Measurements from ENCODE around the gene CAB39.
"Not testable (repeated sequence)": the region's sequence is repeated elsewhere in the genome, so short reads cannot be mapped to it uniquely, and the experiment has no call there.

Gene CAB39

DNA sequence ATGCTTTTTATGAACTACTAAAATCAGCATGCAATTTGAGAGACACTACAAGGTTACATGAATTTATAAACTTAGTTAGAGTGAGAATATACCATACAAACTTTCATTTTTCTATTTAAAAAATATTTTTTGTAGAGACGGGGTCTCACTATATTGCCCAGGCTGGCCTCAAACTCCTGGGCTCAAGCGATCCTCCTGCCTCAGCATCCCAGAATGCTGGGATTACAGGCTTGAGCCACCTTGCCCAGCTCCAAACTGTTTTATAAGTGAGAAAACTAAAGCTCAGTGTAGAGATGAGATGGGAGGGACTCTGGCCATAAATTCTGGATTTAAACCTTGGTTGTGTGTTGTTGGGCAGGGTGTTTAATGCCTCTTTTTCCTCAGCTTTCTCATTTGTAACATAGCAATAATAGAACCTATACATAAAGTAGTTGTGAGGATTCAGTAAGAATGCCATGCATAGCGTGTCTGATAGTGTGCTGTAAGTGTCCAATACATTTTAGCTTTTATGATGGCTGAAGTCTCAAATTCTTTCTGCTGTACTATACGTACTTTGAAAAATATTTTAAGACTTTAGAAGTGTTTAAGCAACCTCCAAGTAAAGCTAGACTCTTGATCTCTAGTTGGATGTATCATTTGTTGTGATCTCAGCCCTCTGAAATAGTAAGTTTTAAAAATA is 9.7 kb downstream of the CAB39 start:
- ATAC-seq, result no peak
- TF ChIP-seq PPARA (CRISPR knock-in tag; IDR thresholded peaks at IDR 0.05; ENCODE audit: borderline replicate concordance), result no peak
- TF ChIP-seq BACH2 (CRISPR knock-in tag; IDR thresholded peaks at IDR 0.05; ENCODE audit: borderline replicate concordance), result no peak
- TF ChIP-seq OSR1 (CRISPR knock-in tag; IDR thresholded peaks at IDR 0.05), result no peak
- TF ChIP-seq, protein P1, sequence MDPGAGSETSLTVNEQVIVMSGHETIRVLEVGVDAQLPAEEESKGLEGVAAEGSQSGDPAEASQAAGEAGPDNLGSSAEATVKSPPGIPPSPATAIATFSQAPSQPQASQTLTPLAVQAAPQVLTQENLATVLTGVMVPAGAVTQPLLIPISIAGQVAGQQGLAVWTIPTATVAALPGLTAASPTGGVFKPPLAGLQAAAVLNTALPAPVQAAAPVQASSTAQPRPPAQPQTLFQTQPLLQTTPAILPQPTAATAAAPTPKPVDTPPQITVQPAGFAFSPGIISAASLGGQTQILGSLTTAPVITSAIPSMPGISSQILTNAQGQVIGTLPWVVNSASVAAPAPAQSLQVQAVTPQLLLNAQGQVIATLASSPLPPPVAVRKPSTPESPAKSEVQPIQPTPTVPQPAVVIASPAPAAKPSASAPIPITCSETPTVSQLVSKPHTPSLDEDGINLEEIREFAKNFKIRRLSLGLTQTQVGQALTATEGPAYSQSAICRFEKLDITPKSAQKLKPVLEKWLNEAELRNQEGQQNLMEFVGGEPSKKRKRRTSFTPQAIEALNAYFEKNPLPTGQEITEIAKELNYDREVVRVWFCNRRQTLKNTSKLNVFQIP (CRISPR knock-in tag; IDR thresholded peaks at IDR 0.05; ENCODE audit: borderline replicate concordance, low read depth), result no peak
- TF ChIP-seq ZFP3 (CRISPR knock-in tag; IDR thresholded peaks at IDR 0.05), result no peak
- TF ChIP-seq ARNTL (CRISPR knock-in tag; IDR thresholded peaks at IDR 0.05; ENCODE audit: borderline replicate concordance, low read depth), result no peak
- TF ChIP-seq RARB (CRISPR knock-in tag; IDR thresholded peaks at IDR 0.05), result no peak
- TF ChIP-seq, protein P2, sequence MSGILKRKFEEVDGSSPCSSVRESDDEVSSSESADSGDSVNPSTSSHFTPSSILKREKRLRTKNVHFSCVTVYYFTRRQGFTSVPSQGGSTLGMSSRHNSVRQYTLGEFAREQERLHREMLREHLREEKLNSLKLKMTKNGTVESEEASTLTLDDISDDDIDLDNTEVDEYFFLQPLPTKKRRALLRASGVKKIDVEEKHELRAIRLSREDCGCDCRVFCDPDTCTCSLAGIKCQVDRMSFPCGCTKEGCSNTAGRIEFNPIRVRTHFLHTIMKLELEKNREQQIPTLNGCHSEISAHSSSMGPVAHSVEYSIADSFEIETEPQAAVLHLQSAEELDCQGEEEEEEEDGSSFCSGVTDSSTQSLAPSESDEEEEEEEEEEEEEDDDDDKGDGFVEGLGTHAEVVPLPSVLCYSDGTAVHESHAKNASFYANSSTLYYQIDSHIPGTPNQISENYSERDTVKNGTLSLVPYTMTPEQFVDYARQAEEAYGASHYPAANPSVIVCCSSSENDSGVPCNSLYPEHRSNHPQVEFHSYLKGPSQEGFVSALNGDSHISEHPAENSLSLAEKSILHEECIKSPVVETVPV (CRISPR knock-in tag; IDR thresholded peaks at IDR 0.05), result no peak
- TF ChIP-seq TCF4 (CRISPR knock-in tag; IDR thresholded peaks at IDR 0.05; ENCODE audit: borderline replicate concordance), result no peak
- no peak for TF ChIP-seq ZC3H10 (CRISPR knock-in tag; IDR thresholded peaks at IDR 0.05)
- TF ChIP-seq CSDC2 (CRISPR knock-in tag; IDR thresholded peaks at IDR 0.05), result no peak
- no peak for TF ChIP-seq TOX (CRISPR knock-in tag; IDR thresholded peaks at IDR 0.05; ENCODE audit: borderline replicate concordance)
- TF ChIP-seq ZNF70 (CRISPR knock-in tag; IDR thresholded peaks at IDR 0.05), result no peak
- TF ChIP-seq GLIS3 (CRISPR knock-in tag; IDR thresholded peaks at IDR 0.05), result no peak

DNA sequence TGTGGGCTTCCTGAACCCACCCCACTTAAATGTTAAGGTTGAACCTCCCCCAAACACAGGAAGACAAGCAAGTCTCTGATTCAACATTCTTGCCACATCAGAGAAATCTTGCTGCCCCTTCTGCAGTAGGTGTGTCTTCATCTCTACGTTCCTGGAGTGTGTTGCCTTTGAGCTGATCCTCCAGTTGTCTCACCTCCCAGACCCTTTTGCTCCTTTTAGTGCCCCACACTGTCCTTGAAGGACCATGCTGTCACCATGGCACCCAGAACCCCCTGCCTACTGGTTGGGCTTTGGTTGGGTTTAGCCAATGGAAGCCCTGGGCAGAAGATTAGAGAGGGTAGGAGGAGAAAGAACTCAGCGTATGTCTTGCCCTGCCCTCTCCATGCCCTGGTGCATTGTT is 10.7 kb downstream of the CAB39 start:
- TF ChIP-seq, protein P3, sequence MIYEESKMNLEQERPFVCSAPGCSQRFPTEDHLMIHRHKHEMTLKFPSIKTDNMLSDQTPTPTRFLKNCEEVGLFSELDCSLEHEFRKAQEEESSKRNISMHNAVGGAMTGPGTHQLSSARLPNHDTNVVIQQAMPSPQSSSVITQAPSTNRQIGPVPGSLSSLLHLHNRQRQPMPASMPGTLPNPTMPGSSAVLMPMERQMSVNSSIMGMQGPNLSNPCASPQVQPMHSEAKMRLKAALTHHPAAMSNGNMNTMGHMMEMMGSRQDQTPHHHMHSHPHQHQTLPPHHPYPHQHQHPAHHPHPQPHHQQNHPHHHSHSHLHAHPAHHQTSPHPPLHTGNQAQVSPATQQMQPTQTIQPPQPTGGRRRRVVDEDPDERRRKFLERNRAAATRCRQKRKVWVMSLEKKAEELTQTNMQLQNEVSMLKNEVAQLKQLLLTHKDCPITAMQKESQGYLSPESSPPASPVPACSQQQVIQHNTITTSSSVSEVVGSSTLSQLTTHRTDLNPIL (CRISPR knock-in tag; IDR thresholded peaks at IDR 0.05; ENCODE audit: low read depth), result no peak
- TF ChIP-seq, protein P1 (CRISPR knock-in tag; IDR thresholded peaks at IDR 0.05; ENCODE audit: borderline replicate concordance, low read depth), result no peak
- TF ChIP-seq OSR1 (CRISPR knock-in tag; IDR thresholded peaks at IDR 0.05) (no peak), CSDC2 (CRISPR knock-in tag; IDR thresholded peaks at IDR 0.05) (no peak), TCF4 (CRISPR knock-in tag; IDR thresholded peaks at IDR 0.05; ENCODE audit: borderline replicate concordance) (no peak), ZNF70 (CRISPR knock-in tag; IDR thresholded peaks at IDR 0.05) (no peak)
- TF ChIP-seq, protein P4, sequence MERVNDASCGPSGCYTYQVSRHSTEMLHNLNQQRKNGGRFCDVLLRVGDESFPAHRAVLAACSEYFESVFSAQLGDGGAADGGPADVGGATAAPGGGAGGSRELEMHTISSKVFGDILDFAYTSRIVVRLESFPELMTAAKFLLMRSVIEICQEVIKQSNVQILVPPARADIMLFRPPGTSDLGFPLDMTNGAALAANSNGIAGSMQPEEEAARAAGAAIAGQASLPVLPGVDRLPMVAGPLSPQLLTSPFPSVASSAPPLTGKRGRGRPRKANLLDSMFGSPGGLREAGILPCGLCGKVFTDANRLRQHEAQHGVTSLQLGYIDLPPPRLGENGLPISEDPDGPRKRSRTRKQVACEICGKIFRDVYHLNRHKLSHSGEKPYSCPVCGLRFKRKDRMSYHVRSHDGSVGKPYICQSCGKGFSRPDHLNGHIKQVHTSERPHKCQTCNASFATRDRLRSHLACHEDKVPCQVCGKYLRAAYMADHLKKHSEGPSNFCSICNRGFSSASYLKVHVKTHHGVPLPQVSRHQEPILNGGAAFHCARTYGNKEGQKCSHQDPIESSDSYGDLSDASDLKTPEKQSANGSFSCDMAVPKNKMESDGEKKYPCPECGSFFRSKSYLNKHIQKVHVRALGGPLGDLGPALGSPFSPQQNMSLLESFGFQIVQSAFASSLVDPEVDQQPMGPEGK (CRISPR knock-in tag; IDR thresholded peaks at IDR 0.05; ENCODE audit: borderline replicate concordance), result no peak
- TF ChIP-seq, protein P2 (CRISPR knock-in tag; IDR thresholded peaks at IDR 0.05), result no peak
- ATAC-seq, result no peak

DNA sequence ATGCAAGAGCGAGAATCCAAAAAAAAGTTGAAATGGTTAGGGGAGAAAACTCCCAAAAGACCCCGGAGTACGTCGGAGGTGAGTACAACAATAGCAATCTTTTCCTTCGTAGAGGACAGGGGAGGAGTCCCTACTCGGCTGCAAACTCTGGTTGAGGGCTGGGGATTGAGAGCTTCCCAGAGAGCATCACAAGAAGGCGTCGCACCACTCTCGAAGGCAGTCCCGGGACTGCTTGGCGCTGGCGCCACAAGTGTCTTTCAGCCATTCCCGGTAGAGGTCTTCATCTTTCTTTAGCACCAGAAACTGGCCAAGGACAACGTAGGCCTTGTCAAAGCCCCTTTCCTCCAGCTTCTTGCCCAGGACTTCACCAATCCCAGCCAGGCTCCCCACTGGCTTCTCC is 12.3 kb downstream of the CAB39 start:
- ATAC-seq, result not testable (repeated sequence)

DNA sequence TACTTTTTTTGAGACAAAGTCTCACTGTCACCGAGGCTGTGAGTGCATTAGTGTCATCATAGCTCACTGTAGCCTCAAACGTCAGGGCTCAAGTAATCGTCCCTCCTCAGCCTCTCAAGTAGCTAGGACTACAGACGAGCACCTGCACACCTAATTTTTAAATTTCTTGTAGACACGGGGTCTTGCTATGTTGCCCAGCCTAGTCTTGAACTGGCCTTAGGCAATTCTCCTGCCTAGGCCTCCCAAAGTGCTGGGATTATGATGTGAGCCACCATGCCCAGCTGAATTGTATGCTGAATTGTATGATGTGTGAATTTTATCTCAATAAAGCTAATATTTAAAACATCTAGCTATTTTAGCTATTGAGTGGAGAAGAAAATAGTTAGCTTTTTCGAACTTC is 18.9 kb downstream of the CAB39 start:
- no peak for ATAC-seq
- TF ChIP-seq RARB (CRISPR knock-in tag; IDR thresholded peaks at IDR 0.05) (no peak), ARNTL (CRISPR knock-in tag; IDR thresholded peaks at IDR 0.05; ENCODE audit: borderline replicate concordance, low read depth) (no peak)
- TF ChIP-seq, protein P4 (CRISPR knock-in tag; IDR thresholded peaks at IDR 0.05; ENCODE audit: borderline replicate concordance), result no peak
- TF ChIP-seq, protein P3 (CRISPR knock-in tag; IDR thresholded peaks at IDR 0.05; ENCODE audit: low read depth), result no peak
- TF ChIP-seq, protein P2 (CRISPR knock-in tag; IDR thresholded peaks at IDR 0.05), result no peak

All from SK-N-SH treated with all-trans-retinoic acid at 6 μM for 48 hours (cell line).